Measurements from ENCODE around the gene ANKRD53.
A peak's percentile ranks its signal among the peaks of the same experiment; 100 is the strongest.
"Not testable (repeated sequence)": the region's sequence is repeated elsewhere in the genome, so short reads cannot be mapped to it uniquely, and the experiment has no call there.

The ANKRD53 gene

GRCh38 chr2:70992945-70993853, 14.8 kb downstream of the ANKRD53 start:
- DNase-seq = no peak

- peak; percentile 74 for DNase-seq
Observed at GRCh38 chr2:70994009-70994698, 15.7 kb downstream of the ANKRD53 start.

- DNase-seq = peak; percentile 94
Observed at GRCh38 chr2:70994699-70995425, 16.4 kb downstream of the ANKRD53 start, which contains the start of gene TEX261. Gene TEX261, minus strand, starts transcription at chr2:70994873. Its CDS starts 116 bp downstream, at chr2:70994757.

GRCh38 chr2:70995426-70995729, 16.9 kb downstream of the ANKRD53 start:
- DNase-seq = peak; percentile 68

GRCh38 chr2:70998885-70999284, 20.5 kb downstream of the ANKRD53 start:
- not testable (repeated sequence) for DNase-seq

- DNase-seq = no peak
Observed at GRCh38 chr2:70999362-70999761, 20.9 kb downstream of the ANKRD53 start.

- not testable (repeated sequence) for DNase-seq
Observed at GRCh38 chr2:70999931-71000330, 21.5 kb downstream of the ANKRD53 start.

GRCh38 chr2:71000780-71001591, 22.6 kb downstream of the ANKRD53 start:
- peak; percentile 87 for DNase-seq

GRCh38 chr2:71001592-71001927, 23.1 kb downstream of the ANKRD53 start:
- no peak for DNase-seq

GRCh38 chr2:71001981-71002570, 23.6 kb downstream of the ANKRD53 start:
- DNase-seq = no peak

GRCh38 chr2:71003396-71003795, 25.0 kb downstream of the ANKRD53 start:
- no peak for DNase-seq

GRCh38 chr2:71003966-71004755, 25.7 kb downstream of the ANKRD53 start:
- DNase-seq = no peak

- DNase-seq = no peak
Observed at GRCh38 chr2:71004857-71005256, 26.4 kb downstream of the ANKRD53 start.

GRCh38 chr2:71005271-71006202, 27.1 kb downstream of the ANKRD53 start:
- DNase-seq = no peak

- no peak for DNase-seq
Observed at GRCh38 chr2:71006323-71006722, 27.9 kb downstream of the ANKRD53 start.

- DNase-seq = no peak
Observed at GRCh38 chr2:71006955-71007799, 28.7 kb downstream of the ANKRD53 start.

GRCh38 chr2:71008342-71008741, 29.9 kb downstream of the ANKRD53 start:
- DNase-seq = no peak

GRCh38 chr2:71011786-71012185, 33.4 kb downstream of the ANKRD53 start:
- not testable (repeated sequence) for DNase-seq

GRCh38 chr2:71018625-71019024, 40.2 kb downstream of the ANKRD53 start:
- DNase-seq = no peak
